H1 (cell line): Measurements from ENCODE around the gene BEST2. TPM values are rescaled to one million over a fixed set of nuclear protein-coding genes. Genes with fewer than 3 reads are reported as not detected.

Experiments used
- CTCF ChIA-PET: fragments of 300-600 bp; sonication (Branson Sonifier 250); formaldehyde crosslinking; loops from one replicate; lab custom pipeline; 2021; ENCODE audit not compliant: partially characterized antibody; lab: Charles Lee
- POLR2A ChIA-PET: fragments of 300-600 bp; sonication (Branson Sonifier 250); formaldehyde crosslinking; loops from one replicate; lab custom pipeline; 2021; ENCODE audit warnings: inconsistent platforms; ENCODE audit not compliant: partially characterized antibody; lab: Charles Lee
- DNase-seq, 2 experiments: peaks; one replicate each; pipeline versions ENCODE4 v3.0.0 to v3.0.0-alpha.2; 2010 to 2022; ENCODE audit warnings: low spot score in 2 of 2, low read depth in 1 of 2, mixed read lengths in 1 of 2
- FAIRE-seq: peaks from 2 replicates; lab custom pipeline; 2011; peaks lifted over from hg19 to GRCh38; lab: Jason Lieb, UNC
- H2AFZ ChIP-seq: 2 replicates; pipeline ENCODE4 v1.8.1; 2012; ENCODE audit warnings: low read length, inconsistent platforms
- H2AK5ac ChIP-seq: 2 replicates; pipeline ENCODE4 v1.6.1; 2013; ENCODE audit warnings: low read depth, low read length
- H2BK120ac ChIP-seq: replicated peaks from 2 replicates; pipeline ENCODE3; 2013; ENCODE audit warnings: low read depth, low read length, inconsistent platforms
- H2BK12ac ChIP-seq: 2 replicates; pipeline ENCODE4 v1.6.1; 2013; ENCODE audit warnings: low read depth, low read length
- H2BK15ac ChIP-seq: 2 replicates; pipeline ENCODE4 v1.6.1; 2013; ENCODE audit warnings: low read length
- H2BK20ac ChIP-seq: 2 replicates; pipeline ENCODE4 v1.6.1; 2013; ENCODE audit warnings: low read length
- H2BK5ac ChIP-seq: 2 replicates; pipeline ENCODE4 v1.6.1; 2013; ENCODE audit warnings: low read depth, low read length
- H3K14ac ChIP-seq: 2 replicates; pipeline ENCODE4 v1.6.1; 2013; ENCODE audit warnings: inconsistent platforms; ENCODE audit not compliant: insufficient read length
- H3K18ac ChIP-seq: 2 replicates; pipeline ENCODE4 v1.6.1; 2013; ENCODE audit warnings: low read length; ENCODE audit errors: extremely low read depth
- H3K23ac ChIP-seq: 2 replicates; pipeline ENCODE4 v1.6.1; 2013; ENCODE audit warnings: inconsistent platforms; ENCODE audit not compliant: insufficient read length
- H3K23me2 ChIP-seq: 2 replicates; pipeline ENCODE4 v1.6.1; 2013; ENCODE audit warnings: low read depth, low read length
- H3K27ac ChIP-seq: 2 replicates; pipeline ENCODE4 v1.6.1; 2011; ENCODE audit warnings: low read depth, low read length, inconsistent platforms
- H3K27me3 ChIP-seq, 4 experiments: replicated peaks in 1 of 4; 1 replicate in 1 of 4; 2 replicates in 3 of 4; pipeline versions ENCODE4 v1.6.1 to v1.8.1; 2011 to 2013; ENCODE audit warnings: low read length in 3 of 4, mild to moderate bottlenecking in 3 of 4, inconsistent platforms in 2 of 4, mixed read lengths in 2 of 4, moderate library complexity in 1 of 4; ENCODE audit not compliant: control insufficient read depth in 3 of 4, insufficient read depth in 3 of 4; ENCODE audit errors: extremely low read depth in 1 of 4
- H3K36me3 ChIP-seq, 4 experiments: 2 replicates each; pipeline versions ENCODE4 v1.6.1 to v1.8.1; 2011 to 2013; ENCODE audit warnings: mild to moderate bottlenecking in 4 of 4, low read length in 3 of 4, moderate library complexity in 2 of 4, control low read depth in 1 of 4, inconsistent platforms in 1 of 4; ENCODE audit not compliant: insufficient read depth in 4 of 4, control insufficient read depth in 2 of 4
- H3K4ac ChIP-seq: replicated peaks from 2 replicates; pipeline ENCODE3; 2013; ENCODE audit warnings: low read length, low read depth, mixed read lengths, inconsistent platforms; ENCODE audit not compliant: insufficient read length
- H3K4me1 ChIP-seq, 4 experiments: replicated peaks in 1 of 4; 1 replicate in 1 of 4; 2 replicates in 3 of 4; pipeline versions ENCODE4 v1.6.1 to v1.8.1; 2011 to 2013; ENCODE audit warnings: low read length in 3 of 4, inconsistent platforms in 2 of 4, mixed read lengths in 1 of 4; ENCODE audit not compliant: insufficient read depth in 4 of 4, control insufficient read depth in 3 of 4
- H3K4me2 ChIP-seq, 2 experiments: 2 replicates each; pipeline versions ENCODE4 v1.6.1 to v1.8.1; 2011 to 2013; ENCODE audit warnings: low read depth in 2 of 2, low read length in 2 of 2, control low read depth in 1 of 2, inconsistent platforms in 1 of 2, mild to moderate bottlenecking in 1 of 2; ENCODE audit not compliant: insufficient read depth in 1 of 2
- H3K4me3 ChIP-seq, 4 experiments: fragments of 200-600, 300-600 bp in 1 of 4; sonication (generic), shearing (Covaris generic), sonication (Bioruptor Twin) in 1 of 4; 2 replicates each; pipeline versions ENCODE4 v1.5.1 to v1.8.1; 2011 to 2016; ENCODE audit warnings: low read length in 4 of 4, low read depth in 3 of 4, control low read depth in 2 of 4, inconsistent platforms in 2 of 4, mild to moderate bottlenecking in 2 of 4, mixed read lengths in 1 of 4, moderate library complexity in 1 of 4; ENCODE audit not compliant: insufficient read depth in 2 of 4; ENCODE audit errors: extremely low read depth in 1 of 4
- H3K56ac ChIP-seq: replicated peaks from 2 replicates; pipeline ENCODE3; 2013; ENCODE audit warnings: low read depth, mild to moderate bottlenecking, mixed read lengths, low read length, inconsistent platforms; ENCODE audit not compliant: insufficient read length
- H3K79me1 ChIP-seq: 2 replicates; pipeline ENCODE4 v1.6.1; 2013; ENCODE audit warnings: low read depth, low read length, control low read depth
- H3K79me2 ChIP-seq, 2 experiments: 2 replicates each; pipeline versions ENCODE4 v1.6.1 to v1.8.1; 2012 to 2013; ENCODE audit warnings: low read length in 2 of 2, mild to moderate bottlenecking in 2 of 2, inconsistent platforms in 1 of 2; ENCODE audit not compliant: insufficient read depth in 2 of 2, control insufficient read depth in 1 of 2
- H3K9ac ChIP-seq, 4 experiments: replicated peaks in 1 of 4; 1 replicate in 1 of 4; 2 replicates in 3 of 4; pipeline versions ENCODE4 v1.6.1 to v1.8.1; 2011 to 2013; ENCODE audit warnings: low read depth in 3 of 4, low read length in 3 of 4, control low read depth in 2 of 4, mild to moderate bottlenecking in 2 of 4, moderate library complexity in 2 of 4, inconsistent platforms in 1 of 4; ENCODE audit errors: extremely low read depth in 1 of 4
- H3K9me3 ChIP-seq, 2 experiments: 2 replicates each; pipeline versions ENCODE4 v1.6.1 to v1.8.1; 2012 to 2013; ENCODE audit warnings: mild to moderate bottlenecking in 2 of 2, moderate library complexity in 2 of 2, control low read depth in 1 of 2, inconsistent platforms in 1 of 2, low read depth in 1 of 2, low read length in 1 of 2, mixed read lengths in 1 of 2; ENCODE audit not compliant: insufficient read depth in 2 of 2
- H4K20me1 ChIP-seq, 2 experiments: replicated peaks in 1 of 2; 2 replicates each; pipeline versions ENCODE3 to v1.8.1; 2011 to 2013; ENCODE audit warnings: inconsistent platforms in 2 of 2, low read length in 2 of 2, mild to moderate bottlenecking in 1 of 2; ENCODE audit not compliant: insufficient read depth in 2 of 2, control insufficient read depth in 1 of 2
- H4K5ac ChIP-seq: 2 replicates; pipeline ENCODE4 v1.6.1; 2013; ENCODE audit warnings: low read length, low read depth, mixed read lengths, inconsistent platforms; ENCODE audit not compliant: insufficient read length
- H4K8ac ChIP-seq: 2 replicates; pipeline ENCODE4 v1.8.0; 2013; ENCODE audit warnings: mild to moderate bottlenecking, moderate library complexity, low read length, inconsistent platforms; ENCODE audit not compliant: insufficient read depth; ENCODE audit errors: extremely low read depth
- H4K91ac ChIP-seq: replicated peaks from 2 replicates; pipeline ENCODE3; 2013; ENCODE audit warnings: low read length, mixed read lengths, inconsistent platforms; ENCODE audit not compliant: insufficient read length
- E2F6 ChIP-seq: IDR thresholded peaks from 2 replicates; pipeline ENCODE4 v1.6.1; 2012; ENCODE audit warnings: inconsistent platforms
- EGR1 ChIP-seq: IDR thresholded peaks from 2 replicates; pipeline ENCODE4 v1.6.1; 2011; ENCODE audit warnings: low read depth, low read length, borderline replicate concordance
- GABPA ChIP-seq: IDR thresholded peaks from 2 replicates; pipeline ENCODE4 v1.6.1; 2011; ENCODE audit warnings: mild to moderate bottlenecking, low read length, moderate library complexity, borderline replicate concordance; ENCODE audit not compliant: insufficient read depth
- HDAC6 ChIP-seq: IDR thresholded peaks from one replicate; pipeline ENCODE4 v1.7.1; 2012; ENCODE audit warnings: low read depth, mild to moderate bottlenecking, inconsistent platforms, low read length, moderate library complexity
- KDM4A ChIP-seq: IDR thresholded peaks from one replicate; pipeline ENCODE4 v1.7.1; 2012; ENCODE audit warnings: low read depth, mild to moderate bottlenecking, moderate library complexity, low read length, inconsistent platforms; ENCODE audit not compliant: severe bottlenecking
- RNF2 ChIP-seq: fragments of 200-900, 300-1000 bp; sonication (generic); IDR thresholded peaks from 2 replicates; pipeline ENCODE4 v1.7.1; 2016; ENCODE audit warnings: borderline replicate concordance, low read depth, mild to moderate bottlenecking, antibody characterized with exemption, low read length; ENCODE audit not compliant: poor library complexity, severe bottlenecking; ENCODE audit errors: missing control alignments
- TAF1 ChIP-seq: IDR thresholded peaks from 2 replicates; pipeline ENCODE4 v1.6.1; 2011; ENCODE audit warnings: mild to moderate bottlenecking, low read depth, low read length
- TCF12 ChIP-seq: IDR thresholded peaks from 2 replicates; pipeline ENCODE4 v1.6.1; 2011; ENCODE audit warnings: low read depth, mild to moderate bottlenecking, low read length
- YY1 ChIP-seq: IDR thresholded peaks from 2 replicates; pipeline ENCODE4 v1.6.1; 2011; ENCODE audit warnings: low read depth, mild to moderate bottlenecking, low read length
- WGBS, 2 experiments: shearing (Covaris generic) in 1 of 2; methylation state at CpG; one replicate each; pipeline versions ENCODE4 v1.1.6 to v1.1.7; 2013 to 2015; ENCODE audit warnings: low lambda C conversion rate in 2 of 2, mixed read lengths in 2 of 2, inconsistent platforms in 1 of 2, low coverage in 1 of 2, missing lambda C conversion rate in 1 of 2; ENCODE audit not compliant: insufficient replicate concordance in 2 of 2, insufficient coverage in 1 of 2, insufficient read length in 1 of 2; ENCODE audit errors: extremely low coverage in 1 of 2, missing lambda C conversion rate in 1 of 2; 5-methylcytosine and 5-hydroxymethylcytosine counted together
- long read RNA-seq, 2 experiments: library from RNA in 1 of 2; library from capped mRNA in 1 of 2; stranded (forward); transcript quantifications; one replicate each; pipeline ENCODE4 v2.0.0, GENCODE V29; 2021; ENCODE audit warnings: inconsistent platforms in 1 of 2
- polyA minus RNA-seq, 3 experiments: library from RNA; depleted of rRNA, polyadenylated mRNA; stranded (reverse); fragments of >200 nt; gene quantifications; 1 replicate in 2 of 3; 2 replicates in 1 of 3; pipeline ENCODE4 v1.2.3, GENCODE V29; 2011
- polyA plus RNA-seq, 7 experiments: library from polyadenylated mRNA; depleted of rRNA in 3 of 7; stranded (reverse) in 5 of 7; unstranded in 2 of 7; fragments of >200 nt in 5 of 7; fragments of 200-250 nt in 2 of 7; gene quantifications; 1 replicate in 5 of 7; 2 replicates in 1 of 7; 4 replicates in 1 of 7; pipeline versions ENCODE4 v1.2.1 to v1.2.3, GENCODE V29; 2011 to 2013; ENCODE audit warnings: missing spikeins in 2 of 7, mixed read lengths in 2 of 7
- total RNA-seq: library from RNA; stranded (reverse); fragmentation: NEBNext Ultra II Directional; extraction: Animal tissue kit (Norgen Biotek cat#: 25700); gene quantifications from 2 replicates; pipeline ENCODE4 v1.2.1, GENCODE V29; 2021

Gene BEST2
- total RNA-seq (4.6 TPM in 2 replicates), polyA plus RNA-seq (2011; rRNA removed) (7.3 and 11.6 TPM in 2 replicates), polyA minus RNA-seq (2011; rRNA and poly(A)+ RNA removed) (5.7 and 7.9 TPM in 2 replicates)
- polyA plus RNA-seq (2011; cell fraction: cytosol; rRNA removed), result 7.1 TPM
- 9.7 TPM for polyA plus RNA-seq (2011; cell fraction: nucleus; rRNA removed)
- polyA plus RNA-seq (2012, experiment 1 of 2), result 2.3 to 6.3 TPM (median 4.2 TPM) in 4 replicates
- polyA plus RNA-seq (2012, experiment 2 of 2), result 4.4 TPM
- polyA plus RNA-seq (2013, experiment 1 of 2), result 6.4 TPM
- 5.7 TPM for polyA plus RNA-seq (2013, experiment 2 of 2)
- 4.3 TPM for polyA minus RNA-seq (2011; cell fraction: cytosol; rRNA and poly(A)+ RNA removed)
- 2.5 TPM for polyA minus RNA-seq (2011; cell fraction: nucleus; rRNA and poly(A)+ RNA removed)
- long read RNA-seq, experiment 1, transcript BEST2-204 (10 exons, 2,000 nt), result major isoform, 6 of 9 reads
- long read RNA-seq, experiment 1, partial matches to known transcripts, result 2 of 9 reads
- long read RNA-seq, experiment 1, other reads (novel, unspliced or antisense), result 0 of 9 reads
- long read RNA-seq, experiment 2, result 0 reads

- Histone ChIP-seq H4K91ac (no peak within 1 kb of the TSS), H3K4me3 (peak within 1 kb of the TSS; percentile 45 to 63 (median 47)), H2AFZ (peak within 1 kb of the TSS; percentile 95; the same call in 1 of the 2 replicates), H3K18ac (peak within 1 kb of the TSS; percentile 60), H2BK120ac (no peak within 1 kb of the TSS), H2BK20ac (0 out of 2 replicates have a peak within 1 kb of the TSS, but pooled peaks have one; percentile 5), H3K56ac (no peak within 1 kb of the TSS), H3K27me3 (no peaks in the 10 kb centered on the region; a peak in 3 of 7 replicates), H2AK5ac (peak within 1 kb of the TSS; percentile 86; the same call in 1 of the 2 replicates), H2BK5ac (peak within 1 kb of the TSS; percentile 39; the same call in 1 of the 2 replicates), H3K4me1 (peaks cover 0 to 10% (median 4%) of the 10 kb centered on the region in 4 experiments; a peak in 4 of 7 replicates), H2BK15ac (peak within 1 kb of the TSS; percentile 65), H3K9me3 (no peaks in the 10 kb centered on the region), H3K27ac (no peak within 1 kb of the TSS), H4K20me1 (peaks cover 0 to 2% of the 10 kb centered on the region in 2 experiments), H2BK12ac (peak within 1 kb of the TSS; percentile 63; the same call in 1 of the 2 replicates), H3K23me2 (peaks cover 8% of the 10 kb centered on the region), H3K79me2 (no peaks in the 10 kb centered on the region), H3K36me3 (peaks cover 0 to 10% (median 5%) of the 10 kb centered on the region in 4 experiments; a peak in 4 of 8 replicates), H4K5ac (no peak within 1 kb of the TSS), H3K23ac (no peak within 1 kb of the TSS), H3K9ac (peak within 1 kb of the TSS in 1 of 4 experiments; percentile 45; a peak in 2 of 7 replicates), H3K4ac (peak within 1 kb of the TSS; percentile 69), H4K8ac (peak within 1 kb of the TSS; percentile 65), H3K79me1 (no peaks in the 10 kb centered on the region), H3K4me2 (peak within 1 kb of the TSS; percentile 70 to 74), H3K14ac (no peak within 1 kb of the TSS)
- POLR2A ChIA-PET, result interaction anchor here (0.7 to 10.3 kb wide), 16 partner anchors 9 to 126 kb away, joined by 3 to 104 read pairs (median 6); partner anchors contain the start of genes DHPS, FBXW9, GET3 and JUNB
- CTCF ChIA-PET, result interaction anchor here (0.8 to 17.5 kb wide), 5 partner anchors 10 to 73 kb away, joined by 3 to 288 read pairs (median 6); partner anchors contain the start of genes JUNB, PRDX2, RNASEH2A and THSD8
- DNase-seq (peak in 1 of 2 experiments; percentile 77), FAIRE-seq (no peak)
- WGBS, 2 experiments, result 8% methylated on average over 8 of the region's 14 CpGs; no CpG with 5 or more reads in 1 of the 2 experiments
- no peak for TF ChIP-seq E2F6
- TF ChIP-seq RNF2, result no peak
- peak; percentile 47 for TF ChIP-seq KDM4A
- TF ChIP-seq HDAC6, result no peak
- TF ChIP-seq EGR1, result no peak
- TF ChIP-seq YY1, result no peak
- no peak for TF ChIP-seq TCF12
- 0 out of 2 replicates have a peak, but pooled peaks have one; percentile 20 for TF ChIP-seq TAF1
- TF ChIP-seq GABPA, result 0 out of 2 replicates have a peak, but pooled peaks have one; percentile 55
Measured at GRCh38 chr19:12751635-12752034, at the start of gene BEST2. Gene BEST2, plus strand, starts transcription at chr19:12751791. Its CDS starts 802 bp downstream, at chr19:12752593.
